ENCODE results near the gene URM1. TPM values are rescaled to one million over a fixed set of nuclear protein-coding genes. Genes with fewer than 3 reads are reported as not detected.

URM1 gene
- total and polyA plus RNA-seq, 2 donors (not counting 1 experiment from before 2014, with no cell fraction given) = 28.6 to 35.3 TPM

- no peak overlapping the region for H3K4me2 ChIP-seq (ENCODE audit: extremely low read depth, insufficient read depth, low read length)
- H3K4me3 ChIP-seq (replicated peaks in 1 of 4; ENCODE audit: control extremely low read depth in 1 of 4, insufficient read depth in 1 of 4, low read depth in 3 of 4, low read length in 4 of 4) = no peak overlapping the region
- no peak overlapping the region for H3K9ac ChIP-seq (ENCODE audit: insufficient read depth, low read length)
- no peak for DNase-seq (ENCODE audit: low read depth in 2 of 2)
- no peak overlapping the region for H2AFZ ChIP-seq (ENCODE audit: low read length)
- peaks cover 12% of the 10 kb centered on the region for H3K27me3 ChIP-seq (ENCODE audit: control insufficient read depth, insufficient read depth, low read length)
- H3K79me2 ChIP-seq (ENCODE audit: control insufficient read depth, insufficient read depth, low read length) = no peaks in the 10 kb centered on the region
- H3K9me3 ChIP-seq (ENCODE audit: control insufficient read depth, insufficient read depth, low read depth, low read length) = no peaks in the 10 kb centered on the region
- TF ChIP-seq EZH2 (IDR thresholded peaks at IDR 0.05; ENCODE audit: low read length, missing control alignments) (no peak), CTCF (conservative IDR thresholded peaks at IDR 0.05 in 1 of 2, IDR thresholded peaks at IDR 0.05 in 1 of 2; ENCODE audit: low read depth in 1 of 2, low read length in 2 of 2) (no peak)
- H3K27ac ChIP-seq (ENCODE audit: insufficient read depth, low read length) = no peak overlapping the region
- no peaks in the 10 kb centered on the region for H4K20me1 ChIP-seq (ENCODE audit: control insufficient read depth, extremely low read depth, insufficient read depth, low read length)
- no peaks in the 10 kb centered on the region for H3K4me1 ChIP-seq (ENCODE audit: control insufficient read depth, extremely low read depth, insufficient read depth, low read length)
- no peaks in the 10 kb centered on the region for H3K36me3 ChIP-seq (ENCODE audit: control insufficient read depth, insufficient read depth, low read length)
These were observed 28.7 kb downstream of the URM1 start for GRCh38 chr9:128399861-128400260.

- H3K27ac ChIP-seq (ENCODE audit: insufficient read depth, low read length) = no peak overlapping the region
- TF ChIP-seq EZH2 (IDR thresholded peaks at IDR 0.05; ENCODE audit: low read length, missing control alignments) = no peak
- TF ChIP-seq CTCF (conservative IDR thresholded peaks at IDR 0.05 in 1 of 2, IDR thresholded peaks at IDR 0.05 in 1 of 2; ENCODE audit: low read depth in 1 of 2, low read length in 2 of 2) = no peak
- H3K79me2 ChIP-seq (ENCODE audit: control insufficient read depth, insufficient read depth, low read length) = no peaks in the 10 kb centered on the region
- no peaks in the 10 kb centered on the region for H3K9me3 ChIP-seq (ENCODE audit: control insufficient read depth, insufficient read depth, low read depth, low read length)
- H3K4me3 ChIP-seq (replicated peaks in 1 of 4; ENCODE audit: control extremely low read depth in 1 of 4, insufficient read depth in 1 of 4, low read depth in 3 of 4, low read length in 4 of 4) = no peak overlapping the region
- no peak overlapping the region for H2AFZ ChIP-seq (ENCODE audit: low read length)
- H3K4me1 ChIP-seq (ENCODE audit: control insufficient read depth, extremely low read depth, insufficient read depth, low read length) = no peaks in the 10 kb centered on the region
- H3K27me3 ChIP-seq (ENCODE audit: control insufficient read depth, insufficient read depth, low read length) = no peaks in the 10 kb centered on the region
- no peaks in the 10 kb centered on the region for H4K20me1 ChIP-seq (ENCODE audit: control insufficient read depth, extremely low read depth, insufficient read depth, low read length)
- H3K4me2 ChIP-seq (ENCODE audit: extremely low read depth, insufficient read depth, low read length) = no peak overlapping the region
- no peak for DNase-seq (ENCODE audit: low read depth in 2 of 2)
- no peak overlapping the region for H3K9ac ChIP-seq (ENCODE audit: insufficient read depth, low read length)
- no peaks in the 10 kb centered on the region for H3K36me3 ChIP-seq (ENCODE audit: control insufficient read depth, insufficient read depth, low read length)
These were observed 33.4 kb downstream of the URM1 start for GRCh38 chr9:128404560-128404959.

GRCh38 chr9:128405077-128405779 is 34.1 kb downstream of the URM1 start:
- no peak for TF ChIP-seq CTCF (conservative IDR thresholded peaks at IDR 0.05 in 1 of 2, IDR thresholded peaks at IDR 0.05 in 1 of 2; ENCODE audit: low read depth in 1 of 2, low read length in 2 of 2)
- no peak for TF ChIP-seq EZH2 (IDR thresholded peaks at IDR 0.05; ENCODE audit: low read length, missing control alignments)

More at GRCh38 chr9:128405077-128405779, 34.1 kb downstream of the URM1 start:
- no peak overlapping the region for H3K4me3 ChIP-seq (replicated peaks in 1 of 4; ENCODE audit: control extremely low read depth in 1 of 4, insufficient read depth in 1 of 4, low read depth in 3 of 4, low read length in 4 of 4)
- no peak overlapping the region for H3K4me2 ChIP-seq (ENCODE audit: extremely low read depth, insufficient read depth, low read length)
- no peaks in the 10 kb centered on the region for H4K20me1 ChIP-seq (ENCODE audit: control insufficient read depth, extremely low read depth, insufficient read depth, low read length)
- no peaks in the 10 kb centered on the region for H3K4me1 ChIP-seq (ENCODE audit: control insufficient read depth, extremely low read depth, insufficient read depth, low read length)
- H3K79me2 ChIP-seq (ENCODE audit: control insufficient read depth, insufficient read depth, low read length) = no peaks in the 10 kb centered on the region
- H2AFZ ChIP-seq (ENCODE audit: low read length) = no peak overlapping the region
- no peak overlapping the region for H3K27ac ChIP-seq (ENCODE audit: insufficient read depth, low read length)
- no peak overlapping the region for H3K9ac ChIP-seq (ENCODE audit: insufficient read depth, low read length)
- H3K36me3 ChIP-seq (ENCODE audit: control insufficient read depth, insufficient read depth, low read length) = no peaks in the 10 kb centered on the region
- H3K9me3 ChIP-seq (ENCODE audit: control insufficient read depth, insufficient read depth, low read depth, low read length) = no peaks in the 10 kb centered on the region
- H3K27me3 ChIP-seq (ENCODE audit: control insufficient read depth, insufficient read depth, low read length) = no peaks in the 10 kb centered on the region
- no peak for DNase-seq (ENCODE audit: low read depth in 2 of 2)

All from fibroblast of lung (primary cell).